ENCODE results near the gene OLFM2. TPM values are rescaled to one million over a fixed set of nuclear protein-coding genes. Genes with fewer than 3 reads are reported as not detected.
"Not testable (repeated sequence)": the region's sequence is repeated elsewhere in the genome, so short reads cannot be mapped to it uniquely, and the experiment has no call there.

The OLFM2 gene
- total RNA-seq, 1 donor from 2014 or later: not detected

- peaks cover 3% of the 10 kb centered on the region for H3K4me1 Mint-ChIP-seq
- no peak overlapping the region for H3K4me3 Mint-ChIP-seq
- POLR2A ChIA-PET: no interaction called here
- peaks cover 18% of the 10 kb centered on the region for H3K27me3 Mint-ChIP-seq
- ATAC-seq (ENCODE audit: low read depth): no peak
- TF ChIP-seq CTCF (IDR thresholded peaks at IDR 0.05): no peak
- H3K36me3 Mint-ChIP-seq (ENCODE audit: low read depth): no peaks in the 10 kb centered on the region
- H3K27ac Mint-ChIP-seq: no peak overlapping the region
- no peaks in the 10 kb centered on the region for H3K9me3 Mint-ChIP-seq
- DNase-seq: no peak
- intact Hi-C loops (cut with micrococcal nuclease): no loop called here
- CTCF ChIA-PET: no interaction called here
These were observed 12.9 kb downstream of the OLFM2 start for GRCh38 chr19:9923440-9923839.

GRCh38 chr19:9922782-9923379 lies 13.4 kb downstream of the OLFM2 start:
- H3K4me3 Mint-ChIP-seq; H3K9me3 Mint-ChIP-seq; H3K36me3 Mint-ChIP-seq (ENCODE audit: low read depth); DNase-seq; intact Hi-C loops (cut with micrococcal nuclease); H3K4me1 Mint-ChIP-seq; CTCF ChIA-PET; ATAC-seq (ENCODE audit: low read depth); H3K27ac Mint-ChIP-seq; POLR2A ChIA-PET: not testable (repeated sequence)
- peaks cover 21% of the 10 kb centered on the region for H3K27me3 Mint-ChIP-seq

GRCh38 chr19:9917321-9917720 lies 19.0 kb downstream of the OLFM2 start:
- H3K4me3 Mint-ChIP-seq: no peak overlapping the region
- peaks cover 35% of the 10 kb centered on the region for H3K27me3 Mint-ChIP-seq
- DNase-seq (no peak), ATAC-seq (ENCODE audit: low read depth) (no peak)
- POLR2A ChIA-PET: no interaction called here
- no peaks in the 10 kb centered on the region for H3K36me3 Mint-ChIP-seq (ENCODE audit: low read depth)
- TF ChIP-seq CTCF (IDR thresholded peaks at IDR 0.05): no peak
- no peak overlapping the region for H3K27ac Mint-ChIP-seq
- intact Hi-C loops (cut with micrococcal nuclease): loop anchor here (10.0 kb wide), 1 partner anchor 293 kb away; the partner anchor contains the start of gene ZNF561
- H3K9me3 Mint-ChIP-seq: no peaks in the 10 kb centered on the region
- CTCF ChIA-PET: no interaction called here
- H3K4me1 Mint-ChIP-seq: peaks cover 12% of the 10 kb centered on the region

GRCh38 chr19:9916719-9917118 lies 19.6 kb downstream of the OLFM2 start:
- POLR2A ChIA-PET: no interaction called here

GRCh38 chr19:9914315-9915207 lies 21.8 kb downstream of the OLFM2 start:
- POLR2A ChIA-PET: interaction anchor here (0.5 to 0.6 kb wide), 2 partner anchors 52 to 187 kb away, joined by 3 read pairs; no protein-coding TSS in a partner anchor
- intact Hi-C loops (cut with micrococcal nuclease): loop anchor here (10.0 kb wide), 1 partner anchor 290 kb away; the partner anchor contains the start of gene ZNF561
- H3K27me3 Mint-ChIP-seq: peaks cover 35% of the 10 kb centered on the region

More at GRCh38 chr19:9916719-9917118, 19.6 kb downstream of the OLFM2 start:
- TF ChIP-seq CTCF (IDR thresholded peaks at IDR 0.05): no peak
- H3K27ac Mint-ChIP-seq: no peak overlapping the region
- H3K4me3 Mint-ChIP-seq: no peak overlapping the region
- no peaks in the 10 kb centered on the region for H3K9me3 Mint-ChIP-seq
- CTCF ChIA-PET: no interaction called here
- ATAC-seq (ENCODE audit: low read depth) (no peak), DNase-seq (no peak)
- no peaks in the 10 kb centered on the region for H3K36me3 Mint-ChIP-seq (ENCODE audit: low read depth)
- H3K27me3 Mint-ChIP-seq: peaks cover 35% of the 10 kb centered on the region
- H3K4me1 Mint-ChIP-seq: peaks cover 12% of the 10 kb centered on the region
- intact Hi-C loops (cut with micrococcal nuclease): loop anchor here (10.0 kb wide), 1 partner anchor 292 kb away; the partner anchor contains the start of gene ZNF561

More at GRCh38 chr19:9914315-9915207, 21.8 kb downstream of the OLFM2 start:
- H3K9me3 Mint-ChIP-seq: no peaks in the 10 kb centered on the region
- TF ChIP-seq CTCF (IDR thresholded peaks at IDR 0.05): no peak
- ATAC-seq (ENCODE audit: low read depth) (peak; percentile 84), DNase-seq (peak; percentile 35)
- H3K4me3 Mint-ChIP-seq: no peak overlapping the region
- H3K36me3 Mint-ChIP-seq (ENCODE audit: low read depth): no peaks in the 10 kb centered on the region
- H3K27ac Mint-ChIP-seq: no peak overlapping the region
- CTCF ChIA-PET: no interaction called here
- peaks cover 12% of the 10 kb centered on the region for H3K4me1 Mint-ChIP-seq

Measured in activated B cell treated with CpG ODN at 0.5 μM for 24 hours (primary cell).